CD4-positive, alpha-beta T cell treated with Interferon gamma for 1 hour (primary cell): ENCODE data around the gene ANO6.
"Not testable (repeated sequence)": the region's sequence is repeated elsewhere in the genome, so short reads cannot be mapped to it uniquely, and the experiment has no call there.

Experiments used
- DNase-seq: peaks from one replicate; pipeline ENCODE4 v3.0.0-alpha.2; 2020

ANO6 gene

DNA sequence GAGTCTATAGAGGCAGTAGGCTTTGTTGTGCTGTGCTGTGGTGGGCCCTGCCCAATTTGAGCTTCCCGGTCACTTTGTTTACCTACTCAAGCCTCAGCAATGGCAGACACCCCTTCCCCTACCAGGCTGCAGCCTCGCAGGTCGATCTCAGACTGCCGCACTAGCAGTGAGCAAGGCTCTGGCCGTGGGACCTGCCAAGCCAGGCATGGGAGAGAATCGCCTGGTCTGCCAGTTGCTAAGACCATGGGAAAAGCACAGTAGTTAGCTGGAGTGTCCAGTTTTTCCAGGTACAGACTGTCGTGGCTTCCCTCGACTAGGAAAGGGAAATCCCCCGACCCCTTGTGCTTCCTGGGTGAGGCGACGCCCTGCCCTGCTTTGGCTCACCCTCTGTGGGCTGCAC, 26.3 kb downstream of the ANO6 start:
- no peak for DNase-seq

DNA sequence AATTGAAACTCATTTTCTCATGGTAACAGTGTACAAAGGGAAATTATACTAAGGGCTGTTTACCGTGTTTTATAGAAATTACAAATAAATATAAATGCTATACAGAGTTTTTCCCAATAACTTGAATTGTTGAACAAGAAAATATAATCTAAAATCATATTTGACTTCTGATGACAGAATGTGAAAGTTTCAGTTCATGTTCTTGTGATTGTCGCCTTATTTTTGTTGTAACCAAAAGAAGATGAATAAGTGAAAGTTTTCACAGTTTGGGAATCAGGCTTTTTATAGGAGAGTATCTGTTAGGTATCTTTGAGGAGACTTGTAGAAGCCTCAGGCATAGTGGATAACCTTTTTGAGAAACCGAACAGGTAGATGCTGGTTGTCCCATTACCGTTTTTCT, 28.1 kb downstream of the ANO6 start:
- no peak for DNase-seq

GRCh38 chr12:45244561-45245343, 28.9 kb downstream of the ANO6 start:
- no peak for DNase-seq

DNA sequence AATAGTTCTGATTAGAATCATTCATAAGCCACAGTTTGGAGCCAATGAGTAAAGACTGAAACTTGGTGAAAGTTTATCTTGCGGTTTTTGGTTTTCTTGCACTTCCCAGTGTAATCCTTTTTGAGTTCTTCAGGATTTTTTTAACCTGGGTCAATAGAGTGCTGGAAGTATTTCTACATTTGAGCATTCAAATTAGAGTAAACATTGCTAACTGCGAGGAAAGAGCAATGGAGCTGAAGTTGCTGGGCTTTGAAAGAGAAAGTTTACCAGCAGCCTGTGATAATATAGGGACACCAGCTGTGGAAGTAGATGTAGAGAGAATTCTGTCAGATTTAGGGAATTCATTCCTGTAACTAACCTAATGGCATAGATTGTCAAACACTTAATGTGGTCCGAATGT, 30.3 kb downstream of the ANO6 start:
- no peak for DNase-seq

- no peak for DNase-seq
These were observed 31.7 kb downstream of the ANO6 start for GRCh38 chr12:45247589-45247988.

- DNase-seq = no peak
These were observed 32.2 kb downstream of the ANO6 start for GRCh38 chr12:45248095-45248494.

GRCh38 chr12:45254254-45254653, 38.4 kb downstream of the ANO6 start:
- no peak for DNase-seq

- DNase-seq = no peak
These were observed 40.8 kb downstream of the ANO6 start for GRCh38 chr12:45256721-45257120.

DNA sequence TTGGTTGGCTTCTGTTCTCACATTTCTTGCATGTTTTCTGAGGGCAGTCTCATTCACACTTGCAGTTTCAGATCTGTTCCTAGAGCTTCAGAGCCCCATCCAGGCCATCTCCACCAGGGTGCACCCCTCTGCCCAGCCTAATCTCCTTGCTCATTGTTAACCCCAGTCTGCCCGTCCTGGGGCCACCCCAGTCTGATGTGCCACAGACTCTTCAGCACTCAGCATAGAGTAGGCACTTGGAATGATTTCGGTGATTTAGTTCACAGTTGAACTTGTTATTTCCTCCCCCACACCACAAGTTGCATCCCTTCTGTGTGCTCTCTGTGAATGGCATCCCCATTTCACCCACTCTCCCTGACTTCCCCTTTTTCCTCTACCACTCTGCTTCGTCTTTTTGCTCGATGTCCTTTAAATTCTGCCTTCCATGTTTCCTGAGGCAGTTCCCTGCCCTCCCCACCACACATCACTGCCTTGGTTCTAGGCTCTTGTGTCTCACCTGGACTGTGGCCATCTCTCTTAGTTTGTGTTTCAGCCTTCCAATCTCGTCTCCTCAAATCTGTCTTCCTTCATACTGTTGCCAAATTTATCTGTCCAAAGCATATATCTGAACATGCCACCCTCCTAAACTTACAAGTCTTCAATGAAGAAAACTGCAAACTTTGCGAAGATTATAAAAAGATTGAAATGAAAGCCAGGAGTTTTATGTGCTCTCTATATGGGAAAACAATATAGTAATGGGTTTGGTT, 41.5 kb downstream of the ANO6 start:
- no peak for DNase-seq

DNA sequence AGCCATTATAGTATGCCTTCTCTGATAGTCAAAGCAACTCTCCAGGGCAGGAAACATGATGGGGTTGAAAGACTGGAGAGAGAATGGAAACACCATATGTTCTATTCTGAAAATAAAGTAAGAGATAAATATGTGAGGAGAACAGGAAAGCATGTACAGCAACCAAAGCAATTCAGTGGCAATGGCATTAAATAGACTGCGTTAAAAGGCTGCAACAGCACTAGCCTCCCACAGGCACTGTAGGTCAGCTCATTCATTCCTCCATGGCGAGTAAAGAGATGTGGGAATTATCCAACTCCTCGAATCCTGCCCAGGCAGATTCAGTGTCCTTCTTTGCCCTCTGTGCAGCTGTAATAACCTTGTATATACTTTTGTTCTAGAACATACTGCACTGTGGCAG, 43.8 kb downstream of the ANO6 start:
- no peak for DNase-seq

- DNase-seq = no peak
These were observed 44.4 kb downstream of the ANO6 start for GRCh38 chr12:45260104-45260815.

- DNase-seq = no peak
These were observed 45.0 kb downstream of the ANO6 start for GRCh38 chr12:45260854-45261253.

DNA sequence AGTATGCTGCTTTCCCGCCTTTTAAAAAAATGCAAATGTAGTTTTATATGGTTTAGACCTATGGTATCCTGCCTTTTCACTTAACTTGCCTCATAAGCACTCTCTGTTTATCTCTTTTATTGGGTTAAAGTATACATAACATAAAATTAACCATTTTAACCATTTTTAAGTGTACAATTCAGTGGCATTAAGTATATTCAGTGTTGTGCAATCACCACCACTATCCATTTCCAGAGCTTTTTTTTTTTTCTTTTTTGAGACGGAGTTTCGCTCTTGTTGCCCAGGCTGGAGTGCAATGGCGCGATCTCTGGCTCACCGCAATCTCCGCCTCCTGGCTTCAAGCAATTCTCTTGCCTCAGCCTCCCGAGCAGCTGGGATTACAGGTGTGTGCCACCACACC, 46.3 kb downstream of the ANO6 start:
- not testable (repeated sequence) for DNase-seq

DNA sequence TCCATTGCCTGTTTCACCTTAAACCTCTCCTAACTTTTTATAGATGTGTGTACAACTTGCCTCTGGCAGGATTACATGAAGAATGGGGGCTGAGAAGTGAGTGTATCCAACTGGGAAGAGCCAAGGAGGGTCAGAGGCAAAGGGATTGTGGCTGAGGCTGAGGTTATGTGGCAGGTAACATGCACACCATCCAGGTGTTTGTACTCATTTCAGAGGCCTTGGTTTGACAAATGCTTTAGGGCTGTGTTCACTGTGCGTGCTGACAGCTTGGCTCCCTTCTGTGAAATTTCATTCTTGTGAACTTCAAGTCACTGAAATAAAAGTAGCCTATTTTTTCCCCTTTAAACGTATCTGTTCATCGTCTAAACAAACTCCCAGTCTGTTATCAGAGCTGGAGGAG, 47.7 kb downstream of the ANO6 start:
- DNase-seq = no peak

GRCh38 chr12:45268672-45269411, 52.9 kb downstream of the ANO6 start:
- no peak for DNase-seq

GRCh38 chr12:45269412-45269751, 53.5 kb downstream of the ANO6 start:
- no peak for DNase-seq

GRCh38 chr12:45270951-45271350, 55.1 kb downstream of the ANO6 start:
- no peak for DNase-seq

GRCh38 chr12:45273717-45274271, 57.9 kb downstream of the ANO6 start:
- no peak for DNase-seq

DNA sequence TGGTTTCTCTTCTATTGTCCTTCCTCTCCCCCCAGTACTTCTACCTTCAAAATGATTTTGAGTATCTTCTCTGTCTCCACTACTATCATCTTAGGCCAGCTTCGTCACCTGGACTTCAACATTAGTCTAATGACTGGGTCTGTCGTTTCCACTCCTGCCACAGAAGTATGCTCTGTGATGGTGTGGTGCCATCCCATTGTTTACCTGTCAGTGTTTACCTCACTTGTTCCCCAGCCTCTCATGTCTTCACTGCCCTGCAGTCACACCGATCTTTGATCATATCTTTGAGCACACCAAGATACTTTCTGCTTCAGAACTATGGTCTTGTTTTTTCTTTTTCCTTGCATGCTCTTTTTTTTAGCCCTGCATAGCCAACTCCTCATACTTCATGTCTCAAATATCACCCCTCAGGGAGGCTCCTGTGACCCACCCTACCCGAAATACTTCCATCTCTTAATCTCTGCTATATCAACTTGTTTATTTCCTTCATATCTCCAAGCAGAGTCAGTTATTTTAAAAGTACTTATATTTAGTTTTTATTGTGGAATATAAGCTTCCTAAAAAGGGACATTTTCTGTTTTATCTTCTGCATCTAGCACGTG, 60.4 kb downstream of the ANO6 start:
- DNase-seq = no peak

DNA sequence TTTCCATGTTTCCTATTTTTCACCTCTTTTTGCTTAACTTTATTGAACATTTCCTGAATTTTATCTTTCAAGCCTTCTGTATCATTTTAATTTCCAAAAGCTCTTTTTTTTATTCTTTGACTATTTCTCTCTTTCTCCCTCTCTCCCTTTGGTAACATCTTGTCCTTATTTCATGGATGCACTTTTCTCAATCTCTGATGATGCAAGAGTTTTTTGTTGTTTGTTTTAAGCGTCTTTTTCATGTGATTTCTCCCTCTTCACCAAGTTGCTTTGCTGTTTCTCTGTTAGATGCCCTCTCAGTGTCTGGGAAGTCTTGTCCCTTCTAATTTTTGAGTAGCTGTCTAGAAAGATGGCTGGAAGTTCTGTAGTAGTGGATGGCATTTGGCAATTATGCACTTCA, 62.6 kb downstream of the ANO6 start:
- DNase-seq = no peak

- no peak for DNase-seq
These were observed 64.3 kb downstream of the ANO6 start for GRCh38 chr12:45279931-45280830.
